B cell (primary cell): Measurements from ENCODE around the gene NOTCH1. TPM values are rescaled to one million over a fixed set of nuclear protein-coding genes. Genes with fewer than 3 reads are reported as not detected.

ENCODE experiments used
- ATAC-seq: fragments of 200-7000 bp; cut with Tn5 transposase; one replicate; pipeline ENCODE4 v1.10.0; 2021; ENCODE audit warnings: low read depth, mild to moderate bottlenecking, moderate number of reproducible peaks, moderate library complexity
- CTCF ChIA-PET: fragments of 350-600 bp; sonication (Branson Sonifier 250); formaldehyde crosslinking; loops from one replicate; lab custom pipeline; 2021; ENCODE audit warnings: antibody characterized with exemption, inconsistent platforms; lab: Charles Lee
- POLR2A ChIA-PET: fragments of 350-600 bp; sonication (Branson Sonifier 250); formaldehyde crosslinking; loops from one replicate; lab custom pipeline; 2021; ENCODE audit warnings: antibody characterized with exemption; lab: Charles Lee
- DNase-seq: peaks from one replicate; pipeline ENCODE4 v3.0.0; 2013
- H2AFZ ChIP-seq: 2 replicates; pipeline ENCODE4 v1.6.1; 2012; ENCODE audit warnings: mild to moderate bottlenecking, low read depth, low read length; ENCODE audit not compliant: insufficient read depth, poor library complexity, severe bottlenecking
- H3K27ac ChIP-seq, 2 donors: 1 replicate in 1 of 2; 2 replicates in 1 of 2; pipeline ENCODE4 v1.5.1; 2012 to 2013; ENCODE audit warnings: low read length in 2 of 2, mild to moderate bottlenecking in 2 of 2, moderate library complexity in 1 of 2
- H3K27me3 ChIP-seq, 4 experiments: fragments of 200-600 bp in 1 of 4; sonication (generic) in 1 of 4; replicated peaks in 1 of 4; 1 replicate in 2 of 4; 2 replicates in 2 of 4; pipeline versions ENCODE4 v1.6.1 to v1.7.0; 2013 to 2016; ENCODE audit warnings: low read length in 3 of 4, mild to moderate bottlenecking in 2 of 4, mixed read lengths in 1 of 4, moderate library complexity in 1 of 4; ENCODE audit not compliant: insufficient read depth in 4 of 4, control insufficient read depth in 3 of 4; ENCODE audit errors: control extremely low read depth in 1 of 4
- H3K36me3 ChIP-seq, 2 experiments: replicated peaks in 1 of 2; 1 replicate in 1 of 2; 2 replicates in 1 of 2; pipeline versions ENCODE4 v1.6.1 to v1.7.1; 2013; ENCODE audit warnings: low read length in 1 of 2; ENCODE audit not compliant: insufficient read depth in 2 of 2, control insufficient read depth in 1 of 2; ENCODE audit errors: control extremely low read depth in 1 of 2, extremely low read depth in 1 of 2
- H3K4me1 ChIP-seq, 2 donors: fragments of 200-600 bp in 1 of 2; sonication (generic) in 1 of 2; 1 replicate in 1 of 2; 2 replicates in 1 of 2; pipeline versions ENCODE4 v1.5.1 to v1.6.1; 2013 to 2017; ENCODE audit warnings: low read length in 2 of 2; ENCODE audit not compliant: control insufficient read depth in 2 of 2, insufficient read depth in 2 of 2
- H3K4me2 ChIP-seq: replicated peaks from 2 replicates; pipeline ENCODE3; 2012; ENCODE audit warnings: mild to moderate bottlenecking, low read depth, low read length; ENCODE audit not compliant: poor library complexity, severe bottlenecking
- H3K4me3 ChIP-seq, 5 experiments: fragments of 200-600 bp in 1 of 5; sonication (generic) in 1 of 5; 1 replicate in 3 of 5; 2 replicates in 2 of 5; pipeline versions ENCODE4 v1.5.1 to v1.7.0; 2011 to 2016; ENCODE audit warnings: low read length in 4 of 5, mild to moderate bottlenecking in 4 of 5, low read depth in 2 of 5, control low read depth in 1 of 5, moderate library complexity in 1 of 5; ENCODE audit not compliant: insufficient read depth in 1 of 5; ENCODE audit errors: control extremely low read depth in 1 of 5, extremely low read depth in 1 of 5
- H3K79me2 ChIP-seq: fragments of 200-600 bp; sonication (generic); one replicate; pipeline ENCODE4 v1.6.0; 2016; ENCODE audit warnings: low read length; ENCODE audit not compliant: control insufficient read depth, insufficient read depth
- H3K9ac ChIP-seq: fragments of 200-600 bp; sonication (generic); 2 replicates; pipeline ENCODE4 v1.6.1; 2017; ENCODE audit warnings: mild to moderate bottlenecking, low read length, moderate library complexity
- H3K9me3 ChIP-seq, 3 donors: one replicate each; pipeline versions ENCODE4 v1.6.1 to v1.7.1; 2013; ENCODE audit warnings: low read length in 2 of 3; ENCODE audit not compliant: control insufficient read depth in 2 of 3, insufficient read depth in 1 of 3; ENCODE audit errors: control extremely low read depth in 1 of 3
- H4K20me1 ChIP-seq: 2 replicates; pipeline ENCODE4 v1.6.0; 2012; ENCODE audit warnings: mild to moderate bottlenecking, low read length; ENCODE audit not compliant: insufficient read depth, control insufficient read depth, poor library complexity, severe bottlenecking
- H3K27ac Mint-ChIP-seq: one replicate; pipeline ENCODE4 v1.8.0; 2021; ENCODE audit warnings: mixed read lengths
- H3K27me3 Mint-ChIP-seq: one replicate; pipeline ENCODE4 v1.8.0; 2021; ENCODE audit warnings: mixed read lengths
- H3K4me1 Mint-ChIP-seq: one replicate; pipeline ENCODE4 v1.8.0; 2021; ENCODE audit warnings: mixed read lengths
- H3K4me3 Mint-ChIP-seq: one replicate; pipeline ENCODE4 v1.8.0; 2021; ENCODE audit warnings: mixed read lengths
- H3K9me3 Mint-ChIP-seq: one replicate; pipeline ENCODE4 v1.8.0; 2022; ENCODE audit warnings: mixed read lengths; ENCODE audit not compliant: insufficient read depth
- CTCF ChIP-seq: fragments of 200-600 bp; IDR thresholded peaks from one replicate; pipeline ENCODE4 v1.8.0; 2022; ENCODE audit warnings: antibody characterized with exemption, mild to moderate bottlenecking
- EZH2 ChIP-seq: IDR thresholded peaks from 2 replicates; pipeline ENCODE4 v1.6.1; 2012; ENCODE audit warnings: borderline replicate concordance, low read depth, mild to moderate bottlenecking, moderate library complexity, low read length; ENCODE audit not compliant: insufficient read depth, poor library complexity, severe bottlenecking
- WGBS: methylation state at CpG from one replicate; pipeline ENCODE4 v1.1.5; 2013; ENCODE audit warnings: missing lambda C conversion rate; ENCODE audit not compliant: insufficient coverage; 5-methylcytosine and 5-hydroxymethylcytosine counted together
- intact Hi-C: fragments of 100-400 bp; cut with micrococcal nuclease; formaldehyde crosslinking; loops from one replicate; pipeline ENCODE4 v1.10.0; 2022
- polyA plus RNA-seq: library from polyadenylated mRNA; depleted of rRNA; stranded (reverse); fragments of >200 nt; gene quantifications from 2 replicates; pipeline ENCODE4 v1.2.3, GENCODE V29; 2012
- total RNA-seq, 2 donors: library from RNA; stranded (reverse); fragments of 120-200 nt in 1 of 2; gene quantifications; 1 replicate in 1 of 2; 2 replicates in 1 of 2; pipeline versions ENCODE4 v1.2.3 to v1.2.4, GENCODE V29; 2013 to 2022

The NOTCH1 gene
- total and polyA plus RNA-seq, 2 donors (not counting 1 experiment from before 2014, with no cell fraction given), result 16.6 to 38.5 TPM

- Histone ChIP-seq H3K4me3 (peak overlapping the region; percentile 63 to 96 (median 83)), H3K36me3 (peaks cover 0 to 11% of the 10 kb centered on the region in 2 experiments), H3K4me2 (peak overlapping the region; percentile 99), H2AFZ (peak overlapping the region; percentile 83), H3K79me2 (peaks cover 53% of the 10 kb centered on the region), H3K4me1 (peaks cover 25 to 26% of the 10 kb centered on the region in 2 donors), H3K9ac (peak overlapping the region; percentile 96), H3K27ac (peak overlapping the region; percentile 78 to 98), H3K9me3 (no peaks in the 10 kb centered on the region), H3K27me3 (peaks cover 0 to under 1% (median 0%) of the 10 kb centered on the region in 4 experiments), H4K20me1 (peaks cover 66% of the 10 kb centered on the region)
- TF ChIP-seq CTCF (no peak), EZH2 (no peak)
- ChIA-PET POLR2A (interaction anchor here (0.7 kb wide), 1 partner anchor 259 kb away, joined by 7 read pairs; no protein-coding TSS in a partner anchor), CTCF (no interaction called here)
- no peak for ATAC-seq
- Mint-ChIP-seq H3K4me3 (peak overlapping the region; percentile 97), H3K9me3 (no peaks in the 10 kb centered on the region), H3K27me3 (no peaks in the 10 kb centered on the region), H3K27ac (peak overlapping the region; percentile 99), H3K4me1 (peaks cover 34% of the 10 kb centered on the region)
- intact Hi-C loops, result loop anchor here (2.0 to 5.0 kb wide), 5 partner anchors 65 to 605 kb away; partner anchors contain the start of genes CAMSAP1, MAN1B1, NOTCH1 and PAXX
- DNase-seq, result no peak
- WGBS, result 2% methylated on average over 36 of the region's 39 CpGs
Observed at GRCh38 chr9:136482046-136482792, 63.6 kb downstream of the NOTCH1 start.

DNA sequence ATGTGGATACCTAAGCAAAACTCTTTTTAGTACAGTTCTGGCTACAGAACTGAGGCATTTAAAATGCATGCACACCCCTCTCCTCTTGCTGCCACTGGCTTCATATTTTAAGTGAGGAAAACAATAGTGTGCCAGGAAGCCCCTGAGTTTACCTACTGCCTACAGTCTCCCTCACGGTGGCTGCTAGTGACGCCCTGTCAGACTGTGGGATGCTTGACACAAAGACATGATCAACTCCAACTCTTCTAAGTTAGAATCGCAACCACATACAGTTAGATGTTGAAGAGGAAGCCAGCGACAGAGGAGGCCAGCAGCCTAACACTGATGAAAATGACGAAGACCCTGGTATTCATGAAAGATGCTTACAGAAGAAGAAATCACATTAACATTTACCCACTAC, 64.3 kb downstream of the NOTCH1 start:
- ATAC-seq, result no peak
- no peaks in the 10 kb centered on the region for H3K9me3 Mint-ChIP-seq
- Histone ChIP-seq H3K27ac (peak overlapping the region; percentile 78 to 98), H3K27me3 (no peaks in the 10 kb centered on the region), H3K4me1 (peaks cover 25 to 26% of the 10 kb centered on the region in 2 donors), H3K4me3 (peak overlapping the region in 3 of 5 experiments; percentile 73 to 96 (median 83)), H3K4me2 (peak overlapping the region; percentile 99), H3K79me2 (peaks cover 59% of the 10 kb centered on the region), H3K9ac (peak overlapping the region; percentile 96), H4K20me1 (peaks cover 73% of the 10 kb centered on the region), H3K36me3 (peaks cover 0 to 18% of the 10 kb centered on the region in 2 experiments), H2AFZ (peak overlapping the region; percentile 83), H3K9me3 (no peaks in the 10 kb centered on the region)
- H3K27ac Mint-ChIP-seq, result peak overlapping the region; percentile 99
- ChIA-PET POLR2A (no interaction called here), CTCF (no interaction called here)
- peaks cover 34% of the 10 kb centered on the region for H3K4me1 Mint-ChIP-seq
- 88% methylated on average over 2 of the region's 5 CpGs for WGBS
- DNase-seq, result no peak
- no peaks in the 10 kb centered on the region for H3K27me3 Mint-ChIP-seq
- TF ChIP-seq EZH2 (no peak), CTCF (no peak)
- intact Hi-C loops, result loop anchor here (5.0 kb wide), 1 partner anchor 511 kb away; the partner anchor contains the start of gene PAXX
- H3K4me3 Mint-ChIP-seq, result peak overlapping the region; percentile 92
